CD4-positive, alpha-beta T cell treated with Interleukin-6 for 4 hours (primary cell): ENCODE results near the gene PASD1.
A peak's percentile ranks its signal among the peaks of the same experiment; 100 is the strongest.
"Not testable (repeated sequence)": the region's sequence is repeated elsewhere in the genome, so short reads cannot be mapped to it uniquely, and the experiment has no call there.

Source experiments
- DNase-seq: peaks from one replicate; pipeline ENCODE4 v3.0.0-alpha.2; 2020; ENCODE audit warnings: mixed read lengths

PASD1 gene

DNA sequence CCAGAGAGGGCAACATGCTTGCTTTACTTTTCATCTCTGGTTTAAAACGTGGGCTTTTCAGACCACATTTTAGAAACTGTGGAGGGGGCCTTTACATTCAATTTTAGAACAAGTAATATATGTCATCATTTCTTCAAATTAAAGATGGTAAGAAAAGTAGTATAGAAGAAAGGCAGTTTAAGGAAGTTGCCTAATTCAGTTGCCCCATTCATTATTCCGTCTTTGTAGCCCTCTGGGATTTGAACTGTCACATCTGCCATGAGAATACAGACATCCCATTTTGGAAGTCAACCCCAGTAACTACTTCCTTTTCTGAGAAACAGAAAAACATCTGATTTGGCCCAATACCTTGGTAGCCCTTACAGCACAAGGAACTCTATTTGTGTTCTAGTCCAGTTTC, 61.2 kb downstream of the PASD1 start:
- no peak for DNase-seq

DNA sequence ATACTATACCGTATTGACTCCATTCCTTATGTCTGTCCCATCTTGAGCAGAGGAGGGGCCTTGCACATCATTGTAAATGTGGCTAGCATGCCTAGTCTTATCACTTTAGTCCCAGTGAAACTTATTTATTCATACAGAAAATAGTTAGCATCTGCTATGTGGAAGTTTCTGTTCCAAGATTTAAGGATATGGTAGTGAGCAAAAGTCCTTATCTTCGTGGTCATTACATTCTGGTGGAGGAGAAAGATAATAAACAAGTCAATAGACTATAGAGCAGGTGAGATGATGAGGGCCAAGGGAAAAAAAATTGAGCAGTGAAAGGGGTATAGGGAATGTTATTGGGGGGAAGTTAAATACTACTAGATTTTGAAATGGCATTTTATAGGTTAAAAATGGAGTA, 68.3 kb downstream of the PASD1 start:
- DNase-seq = no peak

GRCh38 chrX:151633157-151633556, 69.7 kb downstream of the PASD1 start:
- DNase-seq = no peak

DNA sequence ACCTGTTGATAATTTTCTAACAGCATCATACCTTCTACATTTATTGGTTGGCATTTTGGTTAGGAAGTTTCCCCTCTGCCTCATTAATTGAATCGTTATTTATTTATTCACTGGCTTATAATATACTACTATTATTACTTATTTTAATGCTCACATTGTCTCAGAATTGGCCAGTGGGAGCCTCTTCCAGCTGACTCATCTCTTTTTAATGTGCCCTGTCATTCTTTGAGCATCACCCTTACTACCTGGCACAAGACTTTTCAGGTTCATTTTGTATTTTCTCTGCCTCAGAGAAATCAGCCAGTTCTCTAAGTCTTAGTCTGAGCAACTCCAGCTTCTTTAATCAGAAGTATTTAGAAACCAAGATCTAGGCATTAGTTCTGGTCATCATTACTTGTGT, 71.5 kb downstream of the PASD1 start:
- no peak for DNase-seq

- no peak for DNase-seq
These were observed 78.1 kb downstream of the PASD1 start for GRCh38 chrX:151641564-151641963.

DNA sequence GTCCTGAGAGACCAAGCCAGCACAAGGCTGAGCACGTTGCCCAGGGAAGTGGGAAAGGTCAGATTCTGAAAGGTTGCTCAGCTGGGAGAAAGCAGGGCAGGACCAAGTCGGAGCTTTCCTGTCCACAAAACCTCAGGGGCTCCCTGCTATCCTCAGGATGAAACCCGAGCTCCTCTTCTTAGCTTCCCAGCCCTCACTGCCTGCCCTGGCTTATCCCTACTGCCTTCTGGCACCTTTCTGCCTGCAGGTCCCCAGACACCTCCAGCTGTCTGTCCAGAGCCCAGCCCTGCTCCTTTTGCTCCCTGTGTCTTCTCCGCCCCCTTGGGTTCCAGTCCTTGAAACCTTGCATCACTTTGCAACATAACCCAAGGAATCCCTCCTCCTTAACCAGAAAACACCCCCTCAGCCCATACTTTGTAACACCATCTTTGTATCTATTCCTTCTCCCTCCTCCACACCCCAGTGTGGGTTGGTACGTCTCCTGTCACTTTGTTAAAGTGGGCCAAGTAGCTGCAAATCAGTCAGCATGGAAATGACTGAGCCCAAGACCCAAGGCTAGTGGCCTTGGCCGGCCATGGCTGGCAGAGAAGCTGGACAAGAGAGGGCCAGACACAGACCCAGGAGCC, 111.8 kb downstream of the PASD1 start:
- DNase-seq = no peak

- DNase-seq = no peak
These were observed 112.7 kb downstream of the PASD1 start for GRCh38 chrX:151676196-151676595.

- DNase-seq = no peak
These were observed 116.4 kb downstream of the PASD1 start for GRCh38 chrX:151679798-151680402.

- DNase-seq = peak; percentile 57
These were observed 117.3 kb downstream of the PASD1 start for GRCh38 chrX:151680805-151681204.

GRCh38 chrX:151687635-151688034, 124.2 kb downstream of the PASD1 start:
- DNase-seq = no peak

DNA sequence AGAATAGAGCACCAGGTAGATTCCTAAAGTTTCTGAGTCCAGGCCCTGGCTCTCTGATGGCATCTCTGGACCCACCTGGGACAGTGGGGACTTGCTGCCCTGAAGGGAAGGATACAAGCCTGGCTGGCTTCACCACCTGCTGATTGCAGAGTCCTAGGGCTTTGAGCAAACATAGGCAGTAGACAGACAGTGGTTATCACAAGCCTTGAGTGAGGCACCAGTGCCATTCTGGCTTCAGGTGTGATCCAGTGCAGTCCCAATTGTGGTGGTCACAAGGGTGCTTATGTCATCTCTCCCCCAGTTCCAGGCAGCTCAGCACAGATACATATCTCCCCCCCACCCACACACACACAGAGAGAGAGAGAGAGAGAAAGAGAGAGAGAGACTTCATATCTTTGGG, 125.2 kb downstream of the PASD1 start:
- no peak for DNase-seq

DNA sequence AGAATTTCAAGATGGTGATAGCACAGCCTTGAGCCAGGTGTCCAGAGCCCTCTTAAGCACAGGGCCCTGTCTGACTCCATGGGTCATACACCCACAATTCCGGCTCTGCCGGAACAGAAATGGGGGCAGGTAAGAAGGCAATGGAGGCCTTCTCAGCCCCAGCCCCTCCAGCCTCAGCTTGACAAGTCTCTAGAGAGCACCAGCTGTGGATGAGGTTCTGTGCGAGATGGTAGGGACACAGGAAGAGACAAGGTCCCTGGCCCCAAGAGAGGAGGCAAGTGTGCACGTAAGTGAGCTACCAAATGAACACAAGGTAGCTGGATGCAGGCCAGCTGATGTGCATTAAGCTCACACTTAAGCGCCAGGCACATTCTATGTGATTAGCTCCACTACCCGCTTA, 129.3 kb downstream of the PASD1 start:
- no peak for DNase-seq

DNA sequence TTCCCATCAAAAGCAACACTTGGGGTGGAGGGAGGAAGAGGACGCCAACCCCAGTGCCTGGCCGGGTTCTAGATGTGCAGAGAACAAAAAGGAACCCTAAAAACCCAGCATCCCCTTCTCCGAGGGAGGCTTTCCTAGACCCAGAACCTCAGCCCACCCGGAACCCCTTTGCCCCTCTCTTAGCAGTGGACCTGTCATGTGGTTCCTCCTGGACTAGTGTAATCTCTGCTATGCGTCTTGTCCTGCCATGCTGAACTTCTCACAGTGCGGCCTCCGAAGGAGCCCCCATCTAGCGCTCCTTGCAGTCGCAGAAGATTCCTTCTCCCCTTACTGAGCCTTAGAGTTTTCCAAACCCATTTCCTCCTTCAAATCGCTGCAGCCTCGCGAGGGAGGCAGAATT, 130.6 kb downstream of the PASD1 start:
- no peak for DNase-seq

DNA sequence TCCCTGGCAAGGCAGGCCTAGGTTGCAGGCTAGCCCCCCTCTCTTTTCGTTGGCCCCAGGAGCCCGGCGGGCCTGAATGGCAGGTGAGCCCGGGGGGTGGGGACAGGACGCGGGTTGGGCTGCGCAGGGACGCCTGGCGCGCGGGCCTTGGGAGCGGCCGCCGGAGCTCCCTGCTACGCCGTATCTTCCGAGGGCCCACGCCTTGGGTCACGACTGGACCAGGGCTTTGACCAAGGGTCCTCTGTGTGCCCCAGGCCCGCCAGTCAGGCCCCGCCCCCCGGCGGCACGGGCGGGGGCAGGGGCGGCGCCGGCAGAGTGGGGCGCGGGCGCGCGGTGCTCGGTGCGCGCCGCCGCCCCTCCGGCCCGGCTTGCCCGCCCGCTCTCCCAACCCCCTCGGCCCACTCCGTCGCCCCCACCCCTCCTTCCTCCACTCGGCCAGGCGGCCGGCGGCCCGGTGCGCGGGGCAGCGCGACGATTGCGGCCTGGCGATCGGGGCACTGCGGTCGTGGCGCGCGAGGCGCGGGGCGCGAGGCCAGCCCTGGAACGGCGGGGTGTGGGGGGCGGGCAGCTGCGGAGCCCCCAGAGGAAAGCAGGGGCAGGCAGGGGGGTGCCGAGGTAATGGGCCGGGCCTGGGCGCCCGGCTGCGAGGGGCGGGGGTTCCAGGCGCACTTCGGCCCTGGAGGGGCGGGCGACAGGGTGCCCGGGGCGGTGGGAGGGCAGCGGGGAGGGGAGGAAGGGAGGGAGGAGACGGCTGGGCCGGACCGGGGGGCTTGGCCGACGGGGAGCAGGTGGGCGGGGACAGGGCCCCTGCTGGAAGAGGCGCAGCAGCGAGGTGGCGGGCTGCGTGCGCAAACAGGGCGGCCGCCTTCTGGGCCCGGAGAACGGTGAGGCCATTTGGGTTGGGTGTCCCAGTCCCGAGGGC, 131.4 kb downstream of the PASD1 start, which contains the start of gene PRRG3:
Gene PRRG3, plus strand, starts transcription at position 798 of the 922 bp plus-strand sequence. CDS start 3,357 bp downstream, outside the sequence.
- no peak for DNase-seq

GRCh38 chrX:151695583-151696340, 132.3 kb downstream of the PASD1 start:
- DNase-seq = no peak

DNA sequence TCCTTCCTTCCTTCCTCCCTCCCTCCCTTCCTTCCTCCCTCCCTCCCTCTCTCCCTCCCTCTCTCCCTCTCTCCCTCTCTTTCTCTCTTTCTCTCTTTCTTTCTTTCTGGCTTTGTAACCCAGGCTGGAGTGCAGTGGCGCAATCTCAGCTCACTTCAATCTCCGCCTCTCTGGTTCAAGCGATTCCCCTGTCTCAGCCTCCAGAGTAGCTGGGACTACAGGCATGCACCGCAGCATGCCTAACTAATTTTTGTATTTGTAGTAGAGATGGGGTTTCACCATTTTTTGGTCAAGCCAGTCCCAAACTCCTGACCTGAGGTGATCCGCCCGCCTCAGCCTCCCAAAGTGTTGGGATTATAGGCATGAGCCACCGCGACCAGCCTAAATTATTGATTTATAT, 133.6 kb downstream of the PASD1 start:
- DNase-seq = not testable (repeated sequence)

- no peak for DNase-seq
These were observed 134.0 kb downstream of the PASD1 start for GRCh38 chrX:151697522-151697921.

DNA sequence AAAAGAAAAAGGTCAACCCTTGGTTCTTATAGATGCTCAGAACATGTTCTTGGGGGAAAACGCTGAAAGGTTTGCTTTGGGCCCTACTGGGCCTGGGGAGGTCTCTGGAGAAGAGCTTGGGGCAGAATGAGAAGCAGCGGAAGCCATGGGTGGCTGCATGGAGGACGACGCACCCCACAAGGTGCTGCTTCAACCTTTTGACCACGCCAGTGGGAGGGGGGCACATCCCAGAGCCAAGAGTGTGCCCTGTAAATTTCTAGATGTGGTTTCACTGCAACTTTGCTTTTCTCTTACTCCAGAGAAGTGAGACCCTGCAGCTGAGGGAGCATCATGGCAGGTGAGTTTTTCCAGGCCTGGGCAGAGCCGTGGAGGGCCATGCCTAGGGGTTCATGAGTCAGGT, 135.0 kb downstream of the PASD1 start:
- DNase-seq = no peak

GRCh38 chrX:151699746-151700145, 136.3 kb downstream of the PASD1 start:
- no peak for DNase-seq

DNA sequence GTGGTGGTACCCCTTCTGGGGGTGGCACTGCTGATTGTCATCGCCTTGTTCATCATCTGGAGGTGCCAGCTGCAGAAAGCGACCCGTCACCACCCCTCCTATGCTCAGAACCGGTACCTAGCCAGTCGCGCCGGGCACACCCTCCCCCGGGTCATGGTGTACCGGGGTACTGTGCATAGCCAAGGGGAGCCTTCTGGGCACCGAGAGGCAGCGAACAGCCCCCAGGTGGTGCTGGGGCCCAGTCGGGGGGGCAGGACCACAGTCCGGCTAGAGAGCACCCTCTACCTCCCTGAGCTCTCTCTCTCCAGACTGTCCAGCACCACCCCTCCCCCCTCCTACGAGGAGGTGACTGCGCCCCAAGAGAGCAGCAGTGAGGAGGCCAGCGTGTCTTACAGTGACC, 137.1 kb downstream of the PASD1 start:
- no peak for DNase-seq

DNA sequence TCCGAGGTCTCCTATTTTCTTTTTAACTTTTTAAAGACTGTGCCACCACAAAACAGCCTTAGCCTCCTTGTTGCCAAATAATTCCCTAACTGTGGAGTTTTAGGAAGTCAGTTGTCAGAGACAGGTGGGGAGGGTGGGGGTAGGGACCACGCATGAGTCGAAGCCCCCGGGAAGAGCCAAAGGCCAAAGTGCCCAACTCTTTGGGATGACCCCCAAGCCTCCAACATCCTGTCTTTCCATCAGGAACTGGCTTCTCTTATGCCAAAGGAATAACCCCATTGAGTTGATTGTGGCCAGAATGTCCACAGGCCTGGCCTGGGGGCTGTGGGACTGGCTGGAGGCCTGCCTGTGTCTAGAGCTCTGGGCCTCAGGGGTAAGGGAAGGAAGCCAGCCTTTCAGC, 137.6 kb downstream of the PASD1 start:
- no peak for DNase-seq

DNA sequence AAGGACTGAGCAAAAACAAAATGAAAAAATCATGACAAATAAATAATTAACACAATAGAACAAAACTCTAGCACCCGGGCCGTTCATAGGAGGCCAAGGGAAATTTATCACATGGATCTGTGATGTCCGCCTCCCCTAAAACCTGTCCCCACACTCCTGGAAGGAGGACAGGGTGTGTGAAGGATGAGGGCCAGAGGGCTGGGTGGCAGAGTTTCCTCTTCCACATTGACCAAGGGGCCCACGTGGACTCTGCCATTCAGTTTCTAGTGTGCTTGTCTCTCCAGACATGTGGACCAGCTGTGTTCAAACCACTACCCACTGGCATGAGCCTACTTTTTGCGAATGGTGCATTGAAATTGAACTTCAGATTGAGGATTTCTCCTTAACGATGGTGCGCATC, 138.1 kb downstream of the PASD1 start:
- DNase-seq = no peak
